AML-193 (cell line): ENCODE measurements around the gene MISFA.
A peak's percentile ranks its signal among the peaks of the same experiment; 100 is the strongest.
"Not testable (repeated sequence)": the region's sequence is repeated elsewhere in the genome, so short reads cannot be mapped to it uniquely, and the experiment has no call there.

Source experiments
- DNase-seq, 2 experiments: peaks; one replicate each; lab custom pipeline; 2025; lab: John Stamatoyannopoulos, UW

MISFA gene

DNA sequence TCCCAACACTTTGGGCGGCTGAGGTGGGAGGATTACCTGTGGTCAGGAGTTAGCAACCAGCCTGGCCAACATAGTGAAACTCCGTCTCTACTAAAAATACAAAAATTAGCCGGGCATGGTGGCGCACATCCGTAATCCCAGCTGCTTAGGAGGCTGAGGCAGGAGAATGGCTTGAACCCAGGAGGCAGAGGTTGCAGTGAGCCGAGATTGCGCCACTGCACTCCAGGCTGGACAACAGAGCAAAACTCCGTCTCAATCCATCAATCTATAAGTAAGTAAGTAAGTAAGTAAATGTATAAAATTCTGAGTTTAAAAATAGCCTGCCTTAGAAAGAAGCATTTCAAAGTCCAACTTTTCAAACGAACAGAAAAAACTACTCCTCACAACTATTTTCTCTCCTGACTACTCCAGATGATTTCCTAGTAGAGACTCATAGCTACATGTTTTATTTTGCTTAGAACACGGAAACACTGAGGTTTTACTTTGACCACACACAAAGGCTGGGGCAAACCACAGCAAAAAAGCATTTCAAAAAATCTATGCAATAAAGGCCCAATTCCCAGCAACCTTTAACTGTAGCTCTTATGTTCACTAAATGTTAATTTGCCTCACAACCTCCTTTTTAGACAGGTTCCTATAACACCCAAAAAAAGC lies 18.2 kb downstream of the MISFA start:
- peak; percentile 55 to 57 for DNase-seq

DNA sequence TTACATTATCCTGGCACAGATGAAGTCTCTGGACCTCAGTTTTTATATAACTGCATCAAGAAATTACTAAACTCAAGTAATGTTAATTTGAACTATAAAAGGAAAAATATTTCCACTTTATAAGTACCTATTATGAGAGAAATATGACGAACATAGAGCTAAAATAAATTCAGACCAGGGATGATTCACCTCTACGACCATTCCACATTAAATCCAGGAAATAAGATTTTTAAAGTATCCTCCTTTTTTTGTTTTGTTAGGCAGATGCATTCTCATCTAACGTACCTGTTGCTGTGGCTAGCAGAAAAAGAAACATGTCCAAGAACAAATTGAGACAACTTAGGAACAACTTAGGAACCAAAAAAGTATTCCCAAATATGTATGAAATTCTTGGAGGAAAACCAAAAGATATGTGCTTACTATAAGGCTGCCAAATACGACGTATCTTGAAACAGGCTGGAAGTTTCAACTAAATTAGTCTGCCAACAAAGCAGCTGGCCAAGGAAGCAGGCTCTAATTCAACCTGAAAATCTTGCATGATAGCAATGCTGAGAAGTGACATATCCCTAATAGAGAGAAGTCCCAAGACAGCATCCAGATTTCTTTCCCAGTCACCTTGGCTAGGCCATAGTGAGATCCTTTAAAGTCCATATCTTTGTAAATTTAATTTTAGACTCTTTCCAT lies 18.9 kb downstream of the MISFA start:
- no peak for DNase-seq

DNA sequence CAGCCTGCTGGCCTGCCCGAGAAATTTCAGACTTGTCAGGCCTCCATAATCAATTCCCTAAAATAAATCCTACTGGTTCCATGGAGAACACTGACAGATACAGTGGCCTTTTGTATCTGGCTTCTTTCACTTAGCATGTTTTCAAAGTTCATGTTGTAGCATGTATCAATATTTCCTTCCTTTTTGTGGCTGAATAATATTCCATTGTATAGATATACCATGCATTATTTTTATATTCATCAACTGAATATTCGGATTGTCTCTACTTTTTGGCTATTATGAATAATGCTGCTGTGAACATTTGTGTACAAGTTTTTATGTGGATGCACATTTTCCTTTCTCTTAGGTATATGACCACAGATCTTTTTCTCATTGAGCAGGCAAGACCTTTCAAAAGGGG lies 24.1 kb downstream of the MISFA start:
- DNase-seq = no peak

DNA sequence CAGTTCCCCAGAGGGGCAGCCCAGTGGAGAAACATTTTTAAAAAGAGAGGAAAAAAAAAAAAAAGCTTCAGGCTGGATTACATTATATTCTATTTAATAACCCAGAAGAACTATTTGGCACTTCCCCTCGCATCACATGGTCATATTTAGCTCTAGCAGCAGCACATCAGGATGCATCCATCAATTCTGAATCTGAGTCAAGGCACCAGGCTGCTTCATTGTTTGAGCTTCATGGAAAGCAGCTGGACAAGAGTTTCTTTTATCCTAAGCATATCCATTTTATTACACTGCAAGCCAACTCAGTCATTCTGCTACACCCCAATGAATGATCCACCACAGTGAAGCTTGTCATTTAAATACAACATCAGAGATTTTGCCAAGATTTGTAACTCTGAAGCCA lies 24.6 kb downstream of the MISFA start:
- no peak for DNase-seq

DNA sequence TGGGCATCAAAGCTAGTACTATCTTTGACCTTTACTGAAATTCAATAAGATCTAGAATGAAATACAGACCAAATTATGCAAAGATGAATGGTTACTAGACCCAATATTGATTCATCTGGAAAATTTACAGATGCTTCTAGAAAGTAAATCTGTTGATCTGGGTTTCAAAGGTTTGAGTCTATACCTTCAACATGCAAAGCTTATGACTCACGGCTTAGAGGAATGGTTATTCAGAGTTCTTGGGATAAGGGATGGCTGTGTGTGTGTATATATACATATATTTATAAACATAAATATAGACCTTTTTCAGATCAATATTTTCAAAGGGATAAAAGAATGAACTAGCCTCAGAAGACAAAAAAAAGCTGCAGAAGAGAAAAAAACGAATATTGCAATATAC lies 33.3 kb downstream of the MISFA start:
- no peak for DNase-seq

DNA sequence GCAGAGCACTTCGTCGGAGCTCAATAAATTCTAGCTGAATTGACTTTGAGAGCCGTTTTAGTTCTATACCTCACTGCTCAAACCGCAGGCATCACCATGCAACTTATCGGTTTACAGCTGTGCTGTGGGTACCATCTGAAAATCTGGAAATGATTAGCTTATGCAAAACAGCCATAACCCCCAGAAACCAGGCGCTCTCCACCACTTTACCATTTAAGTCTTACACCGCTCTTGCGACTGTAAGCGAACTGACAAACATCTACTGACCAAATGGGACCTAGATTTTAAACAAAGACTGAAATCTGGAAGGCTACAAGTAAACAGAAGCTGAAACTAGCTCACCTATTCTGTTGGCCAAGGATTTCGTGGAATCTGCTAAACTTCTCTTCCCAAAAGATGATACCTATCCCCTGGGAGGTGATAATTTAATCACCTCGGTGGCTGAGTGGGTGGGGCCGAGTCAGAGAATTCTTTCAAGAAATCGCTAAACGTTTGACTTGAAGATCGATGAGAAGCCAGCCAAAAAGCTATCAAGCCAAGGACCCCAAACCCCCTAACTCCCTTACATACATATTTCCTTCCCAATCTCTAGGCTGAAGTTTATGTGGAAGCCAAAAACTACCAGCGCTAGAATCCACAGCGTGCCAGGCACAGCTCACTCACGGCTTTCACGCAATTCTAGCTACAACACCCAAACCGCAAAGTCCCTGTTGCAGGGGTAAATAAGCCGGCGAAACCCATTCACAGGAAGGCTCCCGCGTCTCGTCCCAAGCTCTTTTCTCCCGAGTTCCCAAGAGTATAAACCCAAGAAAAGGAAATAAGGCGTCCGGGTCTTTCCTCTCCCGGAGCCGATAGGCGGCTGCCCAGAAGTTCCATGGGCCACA lies 33.9 kb downstream of the MISFA start:
- DNase-seq = peak in 1 of 2 experiments; percentile 3

DNA sequence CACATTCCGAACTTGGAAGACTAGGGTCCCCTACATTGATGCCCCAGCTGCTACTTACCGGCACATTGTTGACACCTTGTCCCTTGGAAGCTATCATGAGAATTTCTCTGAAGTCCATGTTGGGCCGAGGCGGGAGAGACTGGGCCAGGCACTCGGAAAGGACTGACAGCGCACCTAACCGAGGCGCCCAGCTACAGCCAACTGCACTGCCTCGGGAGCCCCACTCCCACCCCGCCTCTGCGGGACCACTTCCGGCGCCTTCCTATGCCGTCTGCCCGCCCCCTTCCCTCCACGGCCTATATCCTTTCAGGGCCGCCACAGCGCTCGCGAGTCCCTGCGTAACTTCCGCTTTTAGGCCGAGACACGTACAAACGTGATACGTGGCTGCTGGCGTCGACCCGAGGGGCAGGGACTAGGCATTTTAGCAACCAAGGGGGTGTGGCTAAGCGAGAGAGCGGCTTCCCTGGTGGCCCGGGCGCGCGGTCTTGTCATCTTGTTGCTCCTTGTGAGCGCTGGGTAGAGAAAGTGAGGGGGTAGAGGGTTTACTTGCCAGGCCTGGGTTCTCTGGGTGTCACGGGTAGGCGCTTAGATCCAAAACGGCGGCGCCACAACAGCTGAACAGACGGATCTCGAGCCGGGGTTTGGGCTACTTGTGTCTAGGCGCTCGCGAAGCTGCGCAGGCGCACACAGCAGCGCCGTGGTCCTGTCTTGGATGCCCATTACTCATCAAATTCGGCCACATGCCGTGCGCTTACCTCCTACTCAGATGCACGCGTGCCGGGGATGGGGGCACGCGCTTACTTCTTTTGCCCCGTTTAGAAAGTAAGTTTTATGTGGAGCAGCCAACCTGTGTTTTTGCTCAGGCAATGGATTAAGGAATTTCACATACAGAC lies 34.8 kb downstream of the MISFA start, which contains the start of gene SPTY2D1:
SPTY2D1 (minus strand) TSS at position 203 of the 893 bp plus-strand sequence; CDS start at position 118, 85 bp downstream.
- DNase-seq = peak; percentile 96 to 97

DNA sequence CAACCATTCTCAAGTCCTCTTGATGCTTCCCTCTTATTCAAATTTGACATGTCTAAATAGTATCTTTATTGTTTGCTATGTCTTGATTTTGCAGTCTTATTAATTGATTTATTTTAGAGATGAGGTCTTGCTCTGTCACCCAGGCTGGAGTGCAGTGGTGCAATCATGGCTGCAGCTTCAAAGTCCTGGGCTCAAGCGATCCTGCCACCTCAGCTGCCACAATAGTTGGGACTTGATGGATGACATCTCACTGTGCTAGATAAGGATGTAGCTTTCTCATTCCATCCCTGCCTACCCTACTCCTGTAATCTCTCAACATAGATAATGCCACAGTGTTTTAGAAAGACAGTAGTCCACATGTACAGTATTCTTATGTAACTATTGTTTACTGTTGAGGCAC lies 42.1 kb downstream of the MISFA start:
- DNase-seq = no peak

DNA sequence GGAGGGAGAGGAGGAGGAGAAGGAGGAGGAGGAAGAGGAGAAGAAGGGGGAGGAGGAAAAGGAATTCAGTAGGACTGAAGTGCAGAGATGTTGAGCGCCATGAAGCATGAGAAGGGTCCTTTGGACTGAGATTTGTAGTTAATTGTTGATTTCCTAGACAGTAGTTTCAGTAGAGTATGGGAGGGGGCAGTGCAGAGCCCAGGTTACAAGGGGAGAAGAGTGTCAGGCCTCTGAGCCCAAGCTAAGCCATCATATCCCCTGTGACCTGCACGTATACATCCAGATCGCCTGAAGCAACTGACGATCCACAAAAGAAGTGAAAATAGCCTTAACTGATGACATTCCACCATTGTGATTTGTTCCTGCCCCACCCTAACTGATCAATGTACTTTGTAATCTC lies 43.4 kb downstream of the MISFA start:
- not testable (repeated sequence) for DNase-seq

DNA sequence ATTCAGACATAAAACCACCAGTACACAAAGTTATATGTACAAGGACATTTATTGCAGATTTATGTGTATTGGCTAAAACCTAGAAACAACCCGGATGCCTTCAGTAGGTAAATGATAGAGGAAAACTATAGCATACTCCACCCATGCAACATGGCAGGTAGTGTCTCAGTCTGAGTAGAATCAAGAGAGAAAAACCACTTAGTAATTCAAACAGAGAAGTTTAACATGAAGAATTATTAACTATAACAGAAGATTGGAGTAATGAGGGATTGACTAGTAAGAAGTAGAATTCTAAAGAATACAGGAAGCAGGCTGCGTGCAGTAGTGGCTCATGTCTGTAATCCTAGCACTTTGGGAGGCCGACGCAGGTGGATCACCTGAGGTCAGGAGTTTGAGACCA lies 50.8 kb downstream of the MISFA start:
- no peak for DNase-seq

DNA sequence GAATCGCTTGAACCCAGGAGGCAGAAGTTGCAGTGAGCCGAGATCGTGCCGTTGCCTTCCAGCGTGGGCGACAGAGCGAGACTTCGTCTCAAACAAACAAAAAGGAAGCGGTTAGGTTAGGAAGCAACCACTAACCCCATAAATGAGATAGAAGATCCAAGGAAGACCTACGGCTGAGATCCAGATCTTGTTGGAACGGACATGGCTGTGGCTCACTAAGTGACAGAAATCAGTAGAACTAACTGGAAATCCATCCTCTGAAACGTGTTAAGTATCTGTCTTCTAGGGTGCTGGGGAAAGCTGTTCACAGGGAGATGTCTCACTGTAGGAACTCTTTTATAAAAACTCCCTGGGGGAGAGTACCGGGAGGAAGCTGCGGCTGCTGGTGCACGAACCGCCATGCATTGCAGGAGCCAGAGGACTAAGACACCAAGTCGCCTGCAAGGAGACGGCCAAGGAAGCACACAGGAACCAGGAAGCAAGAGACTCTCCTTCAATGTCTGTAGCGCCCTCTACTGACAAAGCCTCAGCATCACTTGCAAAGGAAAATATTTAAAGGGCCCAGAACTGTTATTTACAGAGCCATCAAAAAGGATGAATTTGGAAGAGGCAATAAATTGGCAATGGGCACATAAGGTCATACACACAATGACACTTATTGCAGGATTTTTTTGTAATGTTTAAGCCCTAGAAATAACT lies 51.4 kb downstream of the MISFA start:
- DNase-seq = peak; percentile 77 to 88
